Ishikawa (cell line): Measurements from ENCODE around the gene ACER2.

ENCODE experiments used
- EGR1 ChIP-seq: IDR thresholded peaks from 2 replicates; pipeline ENCODE4 v1.6.1; 2012
- TAF1 ChIP-seq: IDR thresholded peaks from 2 replicates; pipeline ENCODE4 v1.6.1; 2012; ENCODE audit warnings: low read depth, mild to moderate bottlenecking

DNA sequence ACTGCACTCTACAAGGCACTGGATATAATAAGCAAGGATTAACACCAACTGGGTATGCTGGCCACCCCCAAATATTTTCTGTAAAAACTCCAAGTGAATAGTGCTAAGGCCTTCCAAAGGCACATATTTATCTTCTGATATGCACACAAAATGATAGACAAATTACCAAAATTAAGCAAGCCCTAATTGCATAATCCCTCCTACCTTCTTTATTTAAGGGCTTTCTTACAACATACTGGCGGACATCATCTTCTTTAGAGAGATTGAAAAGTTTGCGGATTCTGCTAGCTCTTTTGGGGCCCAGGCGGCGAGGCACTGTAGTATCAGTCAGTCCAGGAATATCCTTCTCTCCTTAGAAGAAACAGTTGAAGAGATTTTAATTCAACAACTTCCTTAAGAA, 30.6 kb upstream of the ACER2 start:
- no peak for TF ChIP-seq TAF1
- no peak for TF ChIP-seq EGR1
